ENCODE data around the gene SNRNP40.
"Not testable (repeated sequence)": the region's sequence is repeated elsewhere in the genome, so short reads cannot be mapped to it uniquely, and the experiment has no call there.

Gene SNRNP40

GRCh38 chr1:31296486-31297276 lies at the start of gene SNRNP40, which contains the start of gene ZCCHC17:
TSS of gene SNRNP40 (minus strand) at chr1:31296788. CDS start at chr1:31296751, 37 bp downstream.
TSS of gene ZCCHC17 (plus strand) at chr1:31297032. CDS start at chr1:31310099, 13,067 bp downstream.
- DNase-seq: peak; percentile 100

DNA sequence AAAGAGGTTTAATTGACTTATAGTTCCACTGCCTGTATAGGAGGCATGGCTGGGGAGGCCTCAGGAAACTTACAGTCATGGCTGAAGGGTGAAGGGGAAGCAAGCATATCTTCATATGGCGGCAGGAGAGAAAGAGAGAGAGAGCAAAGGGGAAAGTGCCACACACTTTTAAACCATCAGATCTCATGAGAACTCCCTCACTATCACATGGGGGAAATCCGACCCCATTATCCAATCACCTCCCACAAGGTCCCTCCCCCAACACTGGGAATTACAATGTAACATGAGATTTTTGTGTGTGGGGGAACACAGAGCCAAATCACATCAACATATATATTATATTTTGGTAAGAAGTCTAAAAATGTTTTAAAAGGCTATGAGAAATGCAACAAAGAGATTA lies 49.0 kb upstream of the SNRNP40 start:
- no peak for DNase-seq

GRCh38 chr1:31344503-31344902 lies 47.9 kb upstream of the SNRNP40 start:
- no peak for DNase-seq

DNA sequence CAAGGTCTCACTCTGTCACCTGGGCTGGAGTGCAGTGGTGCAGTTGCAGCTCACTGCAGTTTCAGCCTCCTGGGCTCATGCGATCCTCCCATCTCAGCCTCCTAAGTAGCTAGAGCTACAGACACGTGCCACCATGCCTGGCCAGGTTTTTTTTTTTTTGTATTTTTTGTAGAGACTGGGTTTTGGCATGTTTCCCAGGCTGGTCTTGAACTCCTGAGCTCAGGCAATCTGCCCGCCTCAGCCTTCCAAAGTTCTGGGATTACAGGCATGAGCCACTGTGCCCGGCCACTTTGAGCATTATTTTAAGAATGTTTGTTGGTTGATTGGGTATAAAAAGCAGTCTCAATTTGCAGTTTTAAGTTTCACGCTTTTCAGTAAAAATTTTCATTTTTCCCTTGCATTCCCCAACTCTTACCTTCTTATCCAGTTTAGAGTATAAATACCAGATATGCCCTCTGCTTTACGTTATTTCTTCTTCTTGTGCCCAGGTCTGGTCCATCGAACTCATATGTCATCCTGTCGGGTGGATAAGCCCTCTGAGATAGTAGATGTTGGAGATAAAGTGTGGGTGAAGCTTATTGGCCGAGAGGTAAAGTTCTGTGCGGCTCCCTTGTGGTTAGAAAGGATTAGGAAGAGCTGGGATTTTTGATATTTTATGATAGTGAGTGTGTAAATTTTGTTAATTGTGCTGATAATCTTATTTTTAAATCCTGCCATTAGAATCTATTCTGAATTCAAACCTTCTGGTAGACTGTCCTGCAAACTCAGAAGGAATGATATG lies 40.3 kb upstream of the SNRNP40 start:
- DNase-seq: no peak

DNA sequence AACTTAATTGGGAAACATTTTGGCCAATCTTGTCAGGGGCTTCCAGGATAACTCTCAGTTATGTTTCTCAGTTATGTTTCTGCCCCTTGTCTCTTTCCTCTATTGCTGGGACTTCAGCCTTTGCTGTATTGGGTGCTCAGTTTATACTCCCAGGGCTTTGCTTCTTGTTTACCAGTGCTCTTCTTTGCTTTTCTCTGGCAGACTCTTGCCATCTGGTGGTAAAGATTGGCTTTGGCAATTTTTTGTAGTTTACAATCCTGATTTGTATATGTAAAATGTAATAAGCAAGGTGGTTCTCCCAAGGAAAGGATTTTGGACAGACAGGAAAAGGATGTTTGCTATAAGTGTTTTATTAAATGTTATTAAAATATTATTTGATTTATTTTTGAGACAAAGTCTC lies 38.4 kb upstream of the SNRNP40 start:
- DNase-seq: peak; percentile 93

DNA sequence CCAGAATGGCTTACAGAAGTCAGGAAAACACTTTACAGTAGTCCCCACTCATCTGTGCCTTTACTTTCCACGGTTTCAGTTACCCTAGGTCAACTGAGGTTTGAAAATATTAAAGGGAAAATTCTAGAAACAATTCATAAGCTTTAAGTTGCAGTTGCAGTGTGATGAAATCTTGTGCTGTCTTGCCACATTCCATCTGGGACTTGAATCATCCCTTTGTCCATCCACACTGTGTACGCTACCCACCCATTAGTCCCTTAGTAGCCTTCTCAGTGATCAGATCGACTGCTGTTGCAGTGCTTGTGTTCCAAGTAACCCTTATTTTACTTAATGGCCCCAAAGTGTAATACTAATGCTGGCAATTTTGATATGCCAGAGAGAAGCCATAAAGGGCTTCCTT lies 30.8 kb upstream of the SNRNP40 start:
- no peak for DNase-seq

DNA sequence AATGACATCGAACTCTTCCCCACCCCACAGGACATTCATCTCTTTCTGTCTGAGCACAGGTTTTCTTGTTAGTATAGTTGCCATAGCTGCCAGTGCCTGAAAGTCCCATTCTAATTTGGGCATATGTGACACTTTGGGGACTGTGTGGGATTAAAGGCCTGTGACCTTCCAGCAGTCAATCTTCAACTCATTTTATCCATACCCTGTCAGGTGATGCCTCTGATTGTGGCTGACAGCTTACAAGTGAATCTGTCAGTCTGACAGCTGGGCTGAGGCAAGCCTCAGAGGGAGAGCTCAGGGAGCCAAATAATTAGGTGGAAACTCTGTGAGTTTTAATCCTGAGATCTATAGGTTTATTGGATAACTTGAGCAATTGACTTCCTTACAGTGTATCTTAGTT lies 29.9 kb upstream of the SNRNP40 start:
- no peak for DNase-seq

DNA sequence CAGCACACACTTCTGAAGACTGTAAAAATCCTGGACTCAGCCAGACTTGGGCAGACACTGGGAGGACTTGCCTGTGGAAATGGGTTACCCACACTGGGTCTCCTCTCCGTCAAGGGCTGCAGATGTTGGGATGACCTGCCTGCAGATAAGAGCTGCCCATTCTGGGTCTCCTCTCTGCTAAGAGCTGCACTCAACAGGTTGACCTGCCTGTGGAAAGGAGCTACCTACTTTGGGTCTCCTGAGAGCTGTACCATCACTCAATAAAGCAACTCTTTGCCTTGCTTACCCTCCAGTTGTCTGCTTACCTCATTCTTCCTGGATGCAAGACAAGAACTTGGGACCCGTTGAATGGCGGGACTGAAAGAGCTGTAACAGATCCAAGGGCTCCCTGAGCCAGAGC lies 28.4 kb upstream of the SNRNP40 start:
- DNase-seq: no peak

DNA sequence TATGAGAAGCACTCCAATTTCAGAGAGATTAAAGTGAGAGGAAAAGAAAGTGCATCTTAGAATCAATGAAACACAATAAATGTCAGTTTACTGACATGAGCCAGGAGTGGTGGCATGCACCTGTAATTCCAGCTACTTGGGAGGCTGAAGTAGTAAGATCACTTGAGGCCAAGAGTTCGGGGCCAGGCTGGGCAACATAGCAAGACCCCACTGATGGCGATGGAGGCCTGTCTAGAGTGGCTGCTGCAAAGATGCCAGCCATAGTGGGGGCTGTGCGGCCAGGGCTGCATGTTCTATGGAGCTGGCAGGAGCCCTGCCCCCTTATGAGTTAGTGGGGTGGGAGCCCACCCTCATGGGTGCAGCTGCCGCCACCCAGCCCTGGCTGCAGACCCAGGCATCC lies 27.5 kb upstream of the SNRNP40 start:
- no peak for DNase-seq

DNA sequence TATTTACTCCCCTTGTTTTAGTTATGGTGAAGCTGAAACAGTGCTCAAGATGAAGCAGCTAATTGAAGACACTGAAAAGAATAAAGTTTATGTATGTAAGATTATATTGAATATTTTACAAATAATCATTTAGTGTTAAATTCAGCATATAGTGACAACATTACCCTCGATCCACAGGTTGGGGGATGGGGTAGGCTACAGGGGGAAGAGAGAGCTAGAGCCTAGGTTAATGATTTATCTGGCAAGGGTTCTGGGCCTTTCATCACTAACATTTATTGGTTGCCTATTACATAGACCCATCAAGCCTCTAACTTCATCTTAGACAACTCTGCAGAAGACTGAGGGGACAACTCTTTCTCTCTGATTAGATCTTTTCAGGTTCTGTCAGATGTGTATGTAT lies 21.6 kb upstream of the SNRNP40 start:
- peak; percentile 62 for DNase-seq

- no peak for DNase-seq
Measured at GRCh38 chr1:31315902-31316301, 19.3 kb upstream of the SNRNP40 start.

DNA sequence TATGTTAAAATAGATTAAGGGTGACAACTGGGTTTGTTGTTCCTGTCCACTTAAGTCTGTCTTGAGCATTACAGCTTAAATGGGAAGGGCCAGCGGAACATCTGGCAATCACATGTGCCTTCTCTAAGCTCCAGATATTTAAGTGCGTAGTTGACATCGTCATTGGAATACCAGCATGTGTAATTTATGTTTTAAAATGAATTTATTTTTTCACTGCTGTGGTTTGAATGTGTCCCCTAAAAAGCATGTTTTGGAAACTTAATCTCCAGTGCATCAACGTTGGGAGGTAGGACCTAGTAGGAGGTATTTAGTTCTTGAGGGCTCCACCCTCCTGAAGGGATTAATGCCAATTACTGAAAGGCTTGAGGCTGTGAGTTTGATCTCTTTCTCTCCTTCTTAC lies 13.6 kb upstream of the SNRNP40 start:
- no peak for DNase-seq

GRCh38 chr1:31308036-31308435 lies 11.4 kb upstream of the SNRNP40 start:
- no peak for DNase-seq

- no peak for DNase-seq
Measured at GRCh38 chr1:31306278-31306677, 9.7 kb upstream of the SNRNP40 start.

DNA sequence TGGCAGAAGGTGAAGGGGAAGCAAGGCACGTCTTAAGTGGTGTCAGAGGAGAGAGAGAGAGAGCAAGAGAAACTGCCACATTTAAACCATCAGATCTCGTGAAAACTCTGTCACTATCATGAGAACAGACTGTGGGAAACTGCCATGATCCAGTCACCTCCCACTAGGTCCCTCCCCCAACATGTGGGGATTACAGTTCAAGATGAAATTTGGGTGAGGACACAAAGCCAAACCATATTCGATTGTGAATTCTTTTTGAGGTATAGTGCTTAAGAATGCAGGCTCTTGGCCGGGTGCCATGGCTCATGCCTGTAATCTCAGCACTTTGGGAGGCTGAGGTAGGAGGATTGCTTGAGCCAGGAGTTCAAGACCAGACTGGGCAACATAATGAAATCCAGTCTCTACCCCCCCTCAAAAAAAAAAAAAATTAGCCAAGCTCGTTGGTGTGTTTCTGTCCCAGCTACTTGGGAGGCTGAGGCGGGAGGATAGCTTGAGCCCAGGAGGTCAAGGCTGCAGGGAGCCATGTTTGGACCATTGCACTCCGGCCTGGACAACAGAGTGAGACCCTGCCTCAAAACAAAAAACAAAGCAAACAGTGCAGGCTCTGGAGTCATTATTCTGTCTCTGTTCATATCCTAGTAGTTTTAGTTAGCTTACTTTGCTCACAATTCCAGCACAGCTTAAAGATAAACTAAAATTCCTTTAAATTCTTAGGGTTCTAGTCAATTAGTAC lies 6.3 kb upstream of the SNRNP40 start:
- DNase-seq: no peak

GRCh38 chr1:31300193-31300592 lies 3.6 kb upstream of the SNRNP40 start:
- no peak for DNase-seq

- DNase-seq: no peak
Measured at GRCh38 chr1:31299365-31299764, 2.8 kb upstream of the SNRNP40 start.

GRCh38 chr1:31297277-31298247 lies 974 bp upstream of the SNRNP40 start:
- peak; percentile 71 for DNase-seq

DNA sequence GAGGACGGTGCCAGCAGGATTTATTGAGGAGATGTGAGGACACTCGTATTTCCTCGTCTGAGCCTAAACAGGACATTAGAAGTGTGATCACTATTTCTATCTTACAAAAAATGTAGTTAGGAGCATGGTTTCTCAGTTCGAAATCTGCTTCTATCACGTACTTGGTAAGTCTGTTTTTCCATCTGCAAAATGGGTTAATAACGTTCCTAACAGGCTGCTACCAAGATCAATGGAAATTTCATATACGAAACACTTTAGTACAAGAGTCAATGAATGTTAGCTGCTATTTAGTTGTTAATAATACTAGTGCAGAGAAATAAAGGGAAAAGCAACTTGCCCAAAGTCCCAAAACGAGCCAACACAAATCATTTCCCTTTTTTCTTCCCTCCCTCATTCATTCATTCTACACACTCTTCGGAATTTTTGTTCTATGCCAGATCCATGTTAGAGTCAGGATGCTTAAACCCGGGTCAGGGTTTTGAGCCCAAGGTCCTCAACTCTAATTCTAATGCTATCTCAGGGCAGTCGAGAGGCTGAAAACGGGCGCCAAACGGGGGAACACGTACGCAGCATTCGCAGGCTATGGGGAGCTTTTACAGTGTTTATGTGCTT lies 608 bp downstream of the SNRNP40 start:
- no peak for DNase-seq

GRCh38 chr1:31289021-31289420 lies 7.6 kb downstream of the SNRNP40 start:
- DNase-seq: no peak

GRCh38 chr1:31287791-31288190 lies 8.8 kb downstream of the SNRNP40 start:
- DNase-seq: not testable (repeated sequence)

GRCh38 chr1:31282426-31282825 lies 14.2 kb downstream of the SNRNP40 start:
- not testable (repeated sequence) for DNase-seq
